ENCODE data around the gene ACSM2B. TPM values are rescaled to one million over a fixed set of nuclear protein-coding genes. Genes with fewer than 3 reads are reported as not detected.
A peak's percentile ranks its signal among the peaks of the same experiment; 100 is the strongest.
"Not testable (repeated sequence)": the region's sequence is repeated elsewhere in the genome, so short reads cannot be mapped to it uniquely, and the experiment has no call there.

Gene ACSM2B
- total RNA-seq (48.2 TPM), polyA plus RNA-seq (ENCODE audit: insufficient read depth, low read depth, low replicate concordance) (428 TPM)
- long read RNA-seq, donor 1, partial matches to known transcripts = 0 of 4 reads
- long read RNA-seq, donor 1, other reads (novel, unspliced or antisense) = 0 of 4 reads
- long read RNA-seq, donor 2, transcript ACSM2B-201 (14 exons, 2,935 nt) = major isoform, 9 of 13 reads
- long read RNA-seq, donor 2, partial matches to known transcripts = 0 of 13 reads
- long read RNA-seq, donor 2, other reads (novel, unspliced or antisense) = 0 of 13 reads
- long read RNA-seq, donor 3, transcript ACSM2B-201 (14 exons, 2,935 nt) = major isoform, 16 of 23 reads
- long read RNA-seq, donor 3, partial matches to known transcripts = 0 of 23 reads
- long read RNA-seq, donor 3, other reads (novel, unspliced or antisense) = 0 of 23 reads
- long read RNA-seq, donor 4, transcript ACSM2B-201 (14 exons, 2,935 nt) = major isoform, 8 of 28 reads
- long read RNA-seq, donor 4, partial matches to known transcripts = 18 of 28 reads
- long read RNA-seq, donor 4, other reads (novel, unspliced or antisense) = 0 of 28 reads
- long read RNA-seq, donor 5, partial matches to known transcripts = 0 of 1 reads
- long read RNA-seq, donor 5, other reads (novel, unspliced or antisense) = 0 of 1 reads
- long read RNA-seq, donor 6, transcript ACSM2B-205 (2 exons, 734 nt) = minor isoform, 8 of 38 reads
- long read RNA-seq, donor 6, transcript ACSM2B-201 (14 exons, 2,935 nt) = major isoform, 24 of 38 reads
- long read RNA-seq, donor 6, partial matches to known transcripts = 0 of 38 reads
- long read RNA-seq, donor 6, other reads (novel, unspliced or antisense) = 0 of 38 reads
- long read RNA-seq, donor 7, transcript ACSM2B-201 (14 exons, 2,935 nt) = major isoform, 54 of 90 reads
- long read RNA-seq, donor 7, partial matches to known transcripts = 7 of 90 reads
- long read RNA-seq, donor 7, other reads (novel, unspliced or antisense) = 24 of 90 reads
- long read RNA-seq, donor 8, transcript ACSM2B-201 (14 exons, 2,935 nt) = major isoform, 5 of 9 reads
- long read RNA-seq, donor 8, partial matches to known transcripts = 0 of 9 reads
- long read RNA-seq, donor 8, other reads (novel, unspliced or antisense) = 0 of 9 reads
- long read RNA-seq, donor 9, transcript ACSM2B-201 (14 exons, 2,935 nt) = major isoform, 6 of 7 reads
- long read RNA-seq, donor 9, partial matches to known transcripts = 0 of 7 reads
- long read RNA-seq, donor 9, other reads (novel, unspliced or antisense) = 0 of 7 reads
- long read RNA-seq, donor 10, transcript ACSM2B-201 (14 exons, 2,935 nt) = major isoform, 12 of 14 reads
- long read RNA-seq, donor 10, partial matches to known transcripts = 0 of 14 reads
- long read RNA-seq, donor 10, other reads (novel, unspliced or antisense) = 0 of 14 reads

- FAIRE-seq = peak; percentile 46
- peak within 1 kb of the TSS in 1 of 3 donors; percentile 55 for H3K9ac ChIP-seq (ENCODE audit: low read length in 3 of 3)
Observed at GRCh38 chr16:20576145-20576544, at the start of gene ACSM2B. ACSM2B (minus strand) TSS chr16:20576367; CDS start chr16:20564845, 11,522 bp downstream.

GRCh38 chr16:20624882-20625807, 49.0 kb upstream of the ACSM2B start:
- Histone ChIP-seq H3K36me3 (ENCODE audit: control insufficient read depth in 2 of 3, insufficient read depth in 3 of 3, low read length in 3 of 3) (no peaks in the 10 kb centered on the region), H3K27ac (ENCODE audit: low read depth in 2 of 2, low read length in 2 of 2) (no peak overlapping the region), H3K9me3 (ENCODE audit: control insufficient read depth in 2 of 3, insufficient read depth in 1 of 3, low read length in 3 of 3) (no peaks in the 10 kb centered on the region), H3K27me3 (ENCODE audit: control insufficient read depth, insufficient read depth, low read length) (no peaks in the 10 kb centered on the region), H3K4me1 (ENCODE audit: control insufficient read depth in 2 of 3, insufficient read depth in 2 of 3, low read depth in 1 of 3, low read length in 3 of 3) (no peaks in the 10 kb centered on the region), H3K9ac (ENCODE audit: low read length in 3 of 3) (no peak overlapping the region), H3K4me3 (ENCODE audit: low read length in 3 of 3) (no peak overlapping the region)
- no peak for DNase-seq
- no peak for TF ChIP-seq CTCF (IDR thresholded peaks at IDR 0.05; ENCODE audit: borderline replicate concordance, extremely low read depth, insufficient read depth)
- FAIRE-seq = no peak
- intact Hi-C loops (cut with DNase I) = no loop called here

More at GRCh38 chr16:20576145-20576544, at the start of gene ACSM2B:
- peak in 1 of 5 donors; percentile 16 for DNase-seq
- H3K36me3 ChIP-seq (ENCODE audit: control insufficient read depth in 2 of 3, insufficient read depth in 3 of 3, low read length in 3 of 3); H3K27ac ChIP-seq (ENCODE audit: low read depth in 2 of 2, low read length in 2 of 2); H3K9me3 ChIP-seq (ENCODE audit: control insufficient read depth in 2 of 3, insufficient read depth in 1 of 3, low read length in 3 of 3); intact Hi-C loops (cut with DNase I); H3K27me3 ChIP-seq (ENCODE audit: control insufficient read depth, insufficient read depth, low read length); H3K4me1 ChIP-seq (ENCODE audit: control insufficient read depth in 2 of 3, insufficient read depth in 2 of 3, low read depth in 1 of 3, low read length in 3 of 3): not testable (repeated sequence)
- peak within 1 kb of the TSS in 2 of 3 donors; percentile 50 to 53 for H3K4me3 ChIP-seq (ENCODE audit: low read length in 3 of 3)

- no peak for DNase-seq
- Histone ChIP-seq H3K4me3 (ENCODE audit: low read length in 3 of 3) (no peak overlapping the region), H3K9ac (ENCODE audit: low read length in 3 of 3) (no peak overlapping the region), H3K9me3 (ENCODE audit: control insufficient read depth in 2 of 3, insufficient read depth in 1 of 3, low read length in 3 of 3) (no peaks in the 10 kb centered on the region), H3K36me3 (ENCODE audit: control insufficient read depth in 2 of 3, insufficient read depth in 3 of 3, low read length in 3 of 3) (no peaks in the 10 kb centered on the region), H3K27ac (ENCODE audit: low read depth in 2 of 2, low read length in 2 of 2) (no peak overlapping the region), H3K4me1 (ENCODE audit: control insufficient read depth in 2 of 3, insufficient read depth in 2 of 3, low read depth in 1 of 3, low read length in 3 of 3) (no peaks in the 10 kb centered on the region), H3K27me3 (ENCODE audit: control insufficient read depth, insufficient read depth, low read length) (no peaks in the 10 kb centered on the region)
- intact Hi-C loops (cut with DNase I) = no loop called here
- no peak for FAIRE-seq
- no peak for TF ChIP-seq CTCF (IDR thresholded peaks at IDR 0.05; ENCODE audit: borderline replicate concordance, extremely low read depth, insufficient read depth)
Observed at GRCh38 chr16:20624205-20624604, 48.0 kb upstream of the ACSM2B start.
